A549 treated with AZD9567 at 1 μM for 4 hours (cell line): Measurements from ENCODE around the gene SCN8A. TPM values are rescaled to one million over a fixed set of nuclear protein-coding genes. Genes with fewer than 3 reads are reported as not detected.

Source experiments
- total RNA-seq: library from RNA; stranded (reverse); fragments of 200-300 nt; extraction: Qiagen RNA extraction; gene quantifications from 5 replicates; pipeline ENCODE4 v1.2.3, GENCODE V29; 2022; ENCODE audit not compliant: insufficient read depth

SCN8A gene
- total RNA-seq = 0.94 to 2.0 TPM (median 1.7 TPM) in 5 replicates

DNA sequence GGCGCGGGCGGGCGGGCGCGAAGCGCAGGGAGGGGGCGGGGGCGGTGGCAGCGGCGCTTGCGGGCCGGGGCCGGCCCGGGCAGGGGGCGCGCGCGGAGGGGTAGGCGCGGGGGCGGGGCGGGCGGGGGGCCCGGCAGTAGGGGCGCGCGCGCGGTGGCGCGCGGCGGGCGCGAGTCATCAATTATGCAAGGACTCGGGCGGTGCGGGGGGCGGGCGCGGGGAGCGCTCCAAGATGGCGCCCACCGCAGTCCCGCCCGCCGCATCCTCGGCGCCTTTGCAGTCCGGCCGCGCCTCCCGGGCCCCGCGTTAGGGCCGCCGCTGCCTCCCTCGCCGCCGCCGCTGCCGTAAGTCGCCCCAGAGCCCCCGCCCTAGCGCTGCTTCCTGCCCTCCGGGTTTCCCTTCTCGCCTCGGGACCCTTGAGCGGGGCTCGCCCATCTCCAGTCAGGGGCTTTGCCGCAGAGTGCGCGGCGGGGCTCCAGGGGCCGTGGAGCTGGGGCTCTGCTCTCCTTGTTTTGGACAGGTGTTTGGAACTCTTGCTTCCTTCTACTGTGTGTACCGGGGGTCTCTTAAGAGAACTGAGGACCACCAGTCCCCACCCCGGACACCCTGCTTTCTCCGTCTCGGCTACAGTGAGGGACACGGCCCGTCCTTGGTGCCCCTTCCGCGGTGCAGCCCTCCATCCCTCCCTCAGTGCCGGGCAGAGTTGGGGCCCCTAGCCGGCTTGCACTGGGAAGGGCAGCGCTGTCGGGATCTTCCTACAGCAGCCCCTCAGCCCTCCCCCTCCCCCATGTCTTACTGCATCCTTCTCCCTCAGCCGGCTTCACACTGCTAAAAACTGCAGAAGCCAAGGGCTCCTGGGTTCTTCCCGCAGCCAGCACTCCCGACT lies at the start of gene SCN8A:
Gene SCN8A (plus strand): TSS at position 218 of the 886 bp plus-strand sequence. CDS start 71,585 bp downstream, outside the sequence.

DNA sequence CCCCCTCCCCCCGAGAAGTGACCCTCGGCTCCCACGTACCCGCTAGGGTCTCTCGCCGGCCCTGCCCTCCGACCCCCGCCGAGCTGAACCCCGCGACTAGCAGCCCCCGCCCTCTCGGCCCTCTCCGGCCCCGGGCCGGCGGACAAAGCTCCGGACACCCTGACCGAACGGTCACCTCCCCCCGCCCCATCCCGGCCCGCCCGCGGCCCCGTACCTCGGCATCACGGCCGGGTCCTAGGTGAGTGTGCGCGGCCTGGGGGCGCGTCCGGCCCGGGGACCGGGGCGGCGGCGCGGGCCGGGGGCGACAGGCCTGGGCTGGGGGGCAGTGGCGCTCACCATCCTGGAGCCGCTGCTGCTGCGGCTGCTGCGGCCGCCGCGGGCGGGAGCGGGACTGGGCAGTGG lies 257.3 kb downstream of the SCN8A start, which contains the start of gene FIGNL2:
Gene FIGNL2 (minus strand): TSS at position 393 of the 402 bp plus-strand sequence. CDS start 26,305 bp downstream, outside the sequence.

Other genes starting within 250 kb of the SCN8A start
- gene CELA1, start 244.6 kb upstream of the SCN8A start, total RNA-seq = not detected in 5 replicates
- gene GALNT6, start 199.8 kb upstream of the SCN8A start, total RNA-seq = 2.1 to 3.5 TPM (median 2.8 TPM) in 5 replicates
- gene SLC4A8, start 166.4 kb upstream of the SCN8A start, total RNA-seq = 0.82 to 2.2 TPM (median 1.1 TPM) in 5 replicates